ENCODE measurements around the gene LCTL.
"Not testable (repeated sequence)": the region's sequence is repeated elsewhere in the genome, so short reads cannot be mapped to it uniquely, and the experiment has no call there.

The LCTL gene

DNA sequence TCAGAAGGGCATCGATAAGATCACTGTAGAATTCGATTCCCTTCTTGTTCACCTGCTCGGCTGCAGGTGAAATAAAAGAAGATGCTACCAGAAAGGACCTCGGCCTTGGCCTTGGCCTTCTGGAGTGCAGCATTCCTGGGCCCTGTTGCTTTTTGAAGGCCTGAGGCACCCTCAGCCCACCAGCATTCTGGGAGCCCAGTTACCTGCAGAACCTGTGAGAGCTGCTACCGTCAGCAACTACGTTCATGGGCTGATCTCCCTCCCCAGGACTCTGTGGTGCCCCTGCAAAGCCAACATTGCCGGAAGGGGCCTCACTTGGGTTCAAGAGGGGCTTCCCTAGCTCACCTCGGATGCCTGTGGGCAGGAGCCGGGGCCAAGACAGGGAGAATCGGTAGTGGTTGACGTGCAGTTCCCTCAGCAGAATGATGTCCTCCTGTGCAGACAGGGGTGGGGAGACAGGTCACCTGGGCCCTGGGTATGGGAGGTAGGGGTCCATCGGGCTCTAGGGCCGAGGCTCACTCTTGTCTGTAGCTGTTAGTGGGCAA lies 2.2 kb downstream of the LCTL start:
- DNase-seq, result no peak

DNA sequence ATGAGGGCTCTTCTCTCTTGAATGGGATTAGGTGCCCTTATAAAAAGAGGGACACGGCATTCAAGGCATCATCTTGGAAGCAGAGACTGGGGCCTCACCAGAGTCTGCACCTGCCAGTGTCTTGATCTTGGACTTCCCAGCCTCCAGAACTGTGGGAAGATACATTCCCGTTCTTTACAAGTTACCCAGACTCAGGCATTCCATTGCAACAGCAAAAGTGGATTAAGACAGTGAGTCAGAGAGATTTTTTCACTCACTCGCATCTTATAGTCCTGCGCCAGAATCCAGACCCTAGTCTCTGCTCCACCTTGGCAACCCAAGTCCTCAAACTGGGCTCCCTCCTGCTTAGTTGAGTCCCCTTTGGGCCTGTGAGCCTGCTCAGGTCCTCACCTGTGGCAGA lies 2.7 kb downstream of the LCTL start:
- DNase-seq, result no peak

DNA sequence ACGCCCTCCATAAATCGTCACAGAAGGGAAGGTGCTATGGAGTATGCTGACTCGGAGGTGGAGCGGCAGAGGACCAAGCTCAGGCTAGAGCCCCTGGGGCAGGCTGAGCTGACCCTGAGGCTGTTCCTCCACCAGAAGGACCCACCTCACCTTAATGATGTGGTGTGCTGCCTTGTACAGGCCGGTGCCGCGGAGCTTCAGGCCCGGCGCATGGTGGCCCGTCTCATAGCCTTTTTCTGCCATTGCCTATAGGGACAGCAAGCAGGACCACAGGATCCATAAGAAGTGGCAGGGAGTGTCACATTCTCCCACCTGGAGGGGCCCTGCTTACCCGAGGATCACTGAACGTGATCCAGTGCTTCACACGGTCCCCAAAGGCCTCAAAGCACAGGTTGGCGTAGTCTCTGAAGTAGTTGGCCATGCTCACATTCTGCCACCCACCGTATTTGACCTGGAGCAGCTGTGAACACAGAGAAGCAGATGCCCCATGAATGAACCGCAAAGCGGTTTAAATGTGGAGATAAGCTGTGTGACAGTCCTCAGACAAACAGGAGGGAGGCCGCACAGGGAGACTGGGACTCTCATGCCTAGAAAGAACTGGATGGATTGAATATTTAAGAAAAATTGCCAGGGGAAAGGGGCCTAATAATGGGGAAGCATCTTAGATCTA lies 4.8 kb downstream of the LCTL start:
- no peak for DNase-seq

DNA sequence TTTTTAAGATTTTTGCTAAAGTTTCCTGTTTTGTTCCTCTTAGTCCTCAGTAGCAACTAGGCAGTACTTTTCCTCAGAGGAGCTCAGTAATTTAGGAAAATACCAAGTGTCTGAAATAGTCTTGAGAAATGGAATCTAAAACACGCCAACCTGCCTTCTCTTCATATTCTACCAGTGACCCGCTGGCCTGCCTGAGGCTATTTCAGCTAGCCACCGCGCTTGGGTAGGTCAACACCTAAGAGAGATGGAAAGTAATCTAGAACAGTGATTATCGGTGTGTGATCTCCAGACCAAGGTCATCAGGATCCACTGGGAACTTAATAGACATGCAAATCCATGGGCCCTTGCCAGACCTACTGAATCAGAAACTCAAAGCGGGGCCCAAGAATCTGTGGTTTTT lies 7.5 kb downstream of the LCTL start:
- DNase-seq, result no peak

DNA sequence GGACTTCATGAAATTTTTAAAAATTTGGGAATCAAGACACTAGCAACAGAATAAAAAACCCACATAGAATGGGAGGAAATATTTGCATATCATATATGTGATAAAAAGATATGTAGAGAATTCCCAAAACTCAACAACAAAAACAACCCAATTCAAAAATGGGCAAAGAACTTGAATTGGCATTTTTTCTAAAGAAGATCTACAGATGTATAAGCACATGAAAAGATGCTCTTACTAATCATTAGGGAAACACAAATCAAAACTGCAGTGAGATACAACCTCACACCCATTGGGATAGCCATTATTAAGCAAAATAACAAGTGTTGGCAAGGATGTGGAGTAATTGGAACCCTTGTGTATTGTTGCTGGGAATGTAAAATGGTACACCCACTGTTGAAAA lies 10.1 kb downstream of the LCTL start:
- no peak for DNase-seq

DNA sequence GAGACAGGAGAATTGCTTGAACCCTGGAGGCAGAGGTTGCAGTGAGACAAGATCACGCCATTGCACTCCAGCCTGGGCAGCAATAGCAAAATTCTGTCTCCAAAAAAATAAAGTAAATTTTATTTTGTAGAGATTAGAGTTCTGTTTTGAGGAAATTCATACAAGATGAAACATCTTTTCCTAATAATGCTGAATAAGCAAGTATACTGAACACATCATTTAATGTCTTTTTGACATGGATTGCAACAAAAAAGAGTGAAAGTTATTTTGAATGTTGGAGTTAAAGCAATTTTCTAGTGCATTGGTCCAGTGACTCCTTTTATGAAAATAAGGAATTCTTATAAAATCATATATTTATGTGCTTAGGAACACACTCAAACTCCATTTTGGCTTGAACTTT lies 20.5 kb downstream of the LCTL start:
- DNase-seq, result no peak

DNA sequence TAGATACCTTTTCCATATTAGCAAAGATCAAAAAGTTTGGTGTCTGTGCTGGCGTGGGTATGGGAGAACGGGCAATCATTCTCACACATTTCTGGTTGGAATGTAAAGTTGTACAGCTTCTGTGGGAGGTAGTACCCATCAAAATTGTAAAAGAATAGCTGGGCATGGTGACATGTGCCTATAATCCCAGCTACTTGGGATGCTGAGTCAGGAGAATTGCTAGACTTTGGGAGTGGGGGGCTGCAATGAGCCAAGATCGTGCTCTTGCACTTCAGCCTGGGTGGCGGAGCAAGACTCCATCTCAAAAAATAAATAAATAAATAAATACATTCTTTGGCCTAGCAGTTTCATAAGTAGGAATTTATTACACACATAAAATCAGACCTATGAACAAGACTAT lies 22.9 kb downstream of the LCTL start:
- DNase-seq, result no peak

DNA sequence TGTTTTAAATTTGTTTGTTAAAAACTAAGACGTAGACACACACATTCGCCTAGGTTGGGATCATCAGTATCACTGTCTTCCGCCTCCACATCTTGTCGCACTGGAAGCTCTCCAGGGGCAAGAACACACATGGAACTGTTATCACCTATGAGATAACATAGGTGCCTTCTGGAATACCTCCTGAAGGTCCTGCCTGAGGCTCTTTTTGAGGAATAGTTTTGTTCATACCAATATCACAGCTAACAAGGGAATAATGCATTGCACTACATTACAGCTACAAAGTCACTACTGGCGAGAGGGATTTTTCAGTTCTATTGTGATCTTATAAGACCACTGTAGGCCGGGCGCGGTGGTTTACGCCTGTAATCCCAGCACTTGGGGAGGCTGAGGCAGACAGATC lies 30.7 kb downstream of the LCTL start:
- no peak for DNase-seq

DNA sequence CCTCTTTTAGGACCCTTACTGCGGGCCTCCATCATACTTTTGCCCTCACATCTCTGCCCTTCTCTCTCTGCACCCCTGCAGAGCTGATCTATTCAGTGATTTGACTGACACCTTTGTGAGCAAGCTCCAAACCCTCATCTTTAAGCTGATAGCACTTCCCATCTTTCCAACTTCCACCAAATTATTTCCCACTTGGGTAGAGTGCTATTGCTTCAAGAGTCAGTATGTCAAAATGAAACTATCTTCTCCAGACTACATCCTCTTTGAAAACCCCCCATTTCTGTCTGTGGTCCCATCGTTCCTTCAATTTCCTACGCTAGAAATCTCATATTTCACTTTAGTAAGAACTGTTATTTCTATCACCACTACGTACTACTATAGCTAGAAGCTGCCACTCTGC lies 41.0 kb downstream of the LCTL start:
- no peak for DNase-seq

DNA sequence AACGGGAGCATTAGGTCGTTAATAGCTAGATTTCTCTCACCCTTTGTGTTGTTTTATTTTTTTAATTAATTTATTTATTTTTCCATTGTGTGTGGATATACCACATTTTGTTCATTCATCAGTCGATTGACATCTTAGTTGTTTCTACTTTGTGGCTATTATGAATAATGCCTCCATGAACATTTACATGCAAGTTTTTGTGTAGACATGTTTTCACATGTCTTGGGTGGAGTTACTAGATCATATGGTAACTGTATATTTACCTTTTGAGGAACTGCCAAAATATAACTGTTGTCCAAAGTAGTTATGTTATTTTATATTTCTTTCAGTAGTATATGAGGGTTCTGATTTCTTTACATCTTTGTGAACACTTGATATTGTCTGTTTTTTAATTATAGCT lies 41.9 kb downstream of the LCTL start:
- DNase-seq, result no peak

DNA sequence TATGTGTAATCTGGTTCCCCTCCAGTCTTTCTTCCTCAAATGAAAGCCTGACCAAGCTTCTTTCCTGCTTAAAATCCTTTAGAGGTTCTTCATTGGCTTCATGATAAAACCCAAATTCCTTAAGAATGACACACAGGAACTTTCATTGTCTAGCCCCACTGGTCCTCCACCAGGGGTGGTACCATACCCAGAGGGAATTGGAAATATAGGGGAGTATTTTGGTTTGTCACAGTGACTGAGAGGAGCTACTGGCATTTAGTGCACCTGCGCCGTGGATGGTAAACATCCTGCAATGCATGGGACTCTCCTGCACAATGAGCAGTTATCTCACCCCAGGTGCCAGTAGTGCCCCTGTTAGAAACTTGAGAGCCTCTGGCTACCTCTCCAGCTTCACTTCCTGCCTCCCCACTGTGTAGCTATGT lies 49.9 kb downstream of the LCTL start:
- no peak for DNase-seq

DNA sequence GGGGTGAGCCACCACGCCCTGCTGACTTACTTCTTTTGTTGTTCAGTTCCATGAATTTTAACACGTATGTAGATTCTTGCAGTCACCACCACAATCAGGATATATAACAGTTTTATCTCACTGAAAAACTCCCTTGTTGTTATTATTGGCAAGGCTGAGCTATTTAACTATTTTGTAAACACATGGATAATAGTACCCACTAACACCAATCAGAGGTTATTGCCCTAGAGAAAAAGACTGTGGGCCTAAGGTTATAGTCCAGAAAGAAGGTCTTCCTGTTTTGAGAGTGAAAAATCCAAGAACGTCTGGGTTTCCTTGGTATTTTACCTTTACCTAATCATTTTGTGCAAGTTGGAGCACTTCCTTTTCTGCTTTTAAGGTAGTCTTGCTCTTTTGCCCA lies 51.2 kb downstream of the LCTL start:
- no peak for DNase-seq

DNA sequence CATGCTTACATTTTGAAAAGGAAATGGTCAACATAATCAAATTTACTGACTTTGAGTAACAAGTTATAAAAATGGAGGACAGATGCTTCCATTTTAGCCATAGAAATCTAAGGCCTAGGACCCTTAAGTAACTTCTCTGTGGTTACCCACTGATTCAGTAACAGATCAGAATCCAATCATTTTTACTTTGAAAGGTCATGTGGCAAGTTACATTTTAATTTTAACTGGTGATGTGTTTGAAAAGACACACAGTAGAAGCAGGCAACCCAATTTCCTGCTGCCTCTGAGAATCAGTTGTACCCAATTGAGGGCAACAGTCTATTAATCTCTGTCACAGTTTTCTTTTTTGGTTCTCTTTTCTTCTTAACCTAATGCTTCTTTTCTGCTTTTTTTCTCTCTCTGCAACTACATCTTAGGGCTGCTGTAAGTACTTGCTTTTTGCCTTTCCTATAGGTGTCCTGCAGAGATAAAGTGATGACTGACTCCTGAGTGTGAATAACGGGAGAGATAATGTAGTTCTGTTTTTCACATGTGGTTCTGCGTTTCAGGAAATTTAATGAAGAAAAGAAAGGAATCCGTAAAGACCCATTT lies 57.4 kb downstream of the LCTL start:
- no peak for DNase-seq

DNA sequence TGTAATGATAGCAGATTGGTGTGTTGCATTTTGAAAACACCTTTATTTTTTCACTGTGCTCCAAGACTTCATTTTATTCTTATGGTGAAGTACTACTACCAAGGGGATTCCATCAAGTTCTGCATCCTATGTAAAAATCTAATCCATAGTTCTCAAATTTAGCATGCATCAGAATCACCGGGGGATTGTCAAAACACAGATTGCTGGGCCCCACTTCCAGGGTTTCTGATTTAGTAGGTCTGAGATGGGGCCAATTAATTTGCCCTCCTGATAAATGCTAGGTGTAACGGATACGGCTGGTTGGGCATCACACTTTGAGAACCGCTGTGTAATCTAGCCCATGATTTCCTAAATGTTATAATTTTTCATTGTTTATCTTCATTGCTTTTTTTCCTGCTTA lies 60.0 kb downstream of the LCTL start:
- DNase-seq, result no peak

DNA sequence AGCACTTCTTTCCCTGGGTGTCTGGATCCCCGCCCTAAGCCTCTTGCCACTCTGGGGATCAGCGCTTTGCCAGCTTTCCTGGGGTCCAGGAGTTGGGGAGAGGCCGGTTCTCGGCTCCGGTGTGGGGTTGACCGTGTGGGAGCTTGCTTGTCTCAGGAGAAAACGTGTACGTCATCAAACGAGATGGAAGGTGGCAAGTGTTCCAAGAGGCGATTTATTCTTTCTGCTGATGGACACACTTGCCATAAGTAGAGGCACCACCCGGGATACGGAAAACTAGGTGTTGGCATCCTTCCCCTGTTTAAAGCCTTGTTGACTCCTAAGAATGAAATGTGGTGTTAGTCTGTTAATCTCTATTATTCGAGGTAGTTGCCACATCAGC lies 60.4 kb downstream of the LCTL start:
- DNase-seq, result no peak

DNA sequence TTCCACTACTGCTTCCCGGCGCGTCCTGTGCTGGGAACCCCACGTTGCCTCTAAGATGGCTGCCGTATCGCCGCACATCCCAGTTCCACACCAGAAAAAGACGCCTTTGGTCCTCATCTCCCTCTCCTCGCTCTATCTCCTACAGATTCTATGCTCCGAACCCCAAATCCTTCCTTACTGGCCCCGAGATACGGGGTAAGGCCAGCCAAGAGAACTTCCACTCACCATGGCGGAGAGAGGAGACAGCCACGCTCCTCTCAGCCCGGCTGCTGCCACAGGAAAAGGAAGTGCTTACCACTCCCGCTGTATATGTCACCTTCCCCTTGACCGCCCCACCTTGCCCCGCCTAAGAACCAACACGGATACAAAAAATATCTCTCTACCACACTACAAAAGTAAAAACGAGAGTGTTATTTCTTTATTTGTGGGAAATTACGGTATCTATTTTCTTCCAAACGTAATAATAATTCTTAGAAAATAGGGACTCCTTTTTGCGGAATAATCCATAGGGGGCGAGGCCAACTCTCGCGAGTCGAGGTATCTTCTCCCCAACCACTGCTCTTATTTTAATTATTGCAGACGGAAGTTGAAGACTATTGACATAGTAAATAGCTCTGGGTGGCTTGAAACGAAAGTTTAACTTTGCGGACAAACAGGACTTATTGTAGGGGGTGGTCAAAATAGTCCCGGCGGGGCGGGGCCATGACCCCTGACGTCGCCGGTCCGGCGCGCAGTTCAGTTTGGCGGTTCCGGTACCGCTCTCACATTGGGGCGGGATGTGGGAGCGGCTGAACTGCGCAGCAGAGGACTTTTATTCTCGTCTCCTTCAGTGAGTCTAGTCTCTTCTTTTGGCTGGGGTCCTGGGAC lies 61.0 kb downstream of the LCTL start, which contains the start of the genes RPL4 and ZWILCH:
Gene RPL4, minus strand, starts transcription at position 293 of the 867 bp plus-strand sequence. Its CDS starts 65 bp downstream, at position 228.
Gene ZWILCH, plus strand, starts transcription at position 764 of the 867 bp plus-strand sequence. Its CDS starts 13 bp downstream, at position 777.
- peak; percentile 90 for DNase-seq

DNA sequence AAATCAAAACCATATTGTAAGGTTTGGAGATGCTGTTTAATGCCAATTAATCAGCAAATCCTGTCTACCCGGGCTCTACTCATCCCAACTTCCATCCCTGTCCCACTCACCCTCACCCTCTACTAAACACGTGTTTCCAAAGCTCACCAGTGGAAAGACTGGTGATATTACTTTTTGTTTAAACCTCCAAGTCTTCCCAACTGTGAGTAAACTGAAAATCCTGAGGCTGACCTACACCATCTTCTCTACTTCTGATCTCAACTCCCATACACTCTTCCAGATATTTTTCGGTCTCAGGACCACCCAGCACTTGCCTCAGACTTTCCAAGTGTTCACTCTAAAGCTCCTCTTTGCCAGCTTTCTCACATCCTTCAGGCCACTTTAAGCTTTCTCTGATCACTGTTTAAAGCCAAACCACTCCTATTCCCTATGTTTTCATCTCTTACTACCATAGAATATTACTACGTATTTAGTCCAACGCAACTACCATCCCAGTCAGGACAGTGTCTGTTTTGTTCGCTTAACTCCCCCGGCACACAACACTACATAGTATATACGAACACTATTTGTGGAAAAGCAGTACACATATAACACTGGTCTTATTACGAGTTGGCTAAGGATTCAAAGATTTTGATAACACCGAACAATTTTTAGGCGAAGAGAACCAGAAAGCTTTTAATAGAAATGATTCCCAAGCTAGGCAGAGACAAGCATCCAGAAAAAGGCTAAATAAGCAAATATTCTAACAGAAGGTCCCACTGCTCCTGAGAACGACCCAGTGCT lies 61.8 kb downstream of the LCTL start:
- DNase-seq, result no peak

DNA sequence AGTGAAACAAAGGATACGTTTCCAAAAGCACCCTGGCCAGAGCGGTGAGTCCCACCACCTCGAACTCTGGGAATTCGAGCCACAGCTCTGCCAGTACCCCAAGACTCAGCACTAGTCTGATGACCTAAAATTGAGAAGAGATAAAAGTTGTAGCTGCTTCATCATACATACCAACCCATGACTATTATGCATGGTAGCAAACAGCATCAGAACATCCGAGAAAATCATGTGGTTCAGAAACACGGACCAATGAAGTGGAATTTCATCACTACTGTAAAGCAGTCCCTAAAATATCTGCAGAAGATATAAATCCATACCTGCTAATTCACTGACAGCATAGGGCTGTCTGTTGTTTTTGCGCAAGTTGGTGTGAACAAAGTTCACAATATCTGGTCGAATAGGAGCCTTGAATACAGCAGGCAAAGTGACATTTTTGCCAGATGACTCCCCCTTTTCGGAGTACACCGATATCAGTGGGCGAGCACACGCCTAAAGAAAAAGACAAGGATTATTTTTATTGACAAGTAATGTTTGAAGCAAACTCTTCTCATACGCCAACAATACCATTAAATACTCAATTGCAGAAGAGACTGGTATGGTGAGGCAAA lies 62.7 kb downstream of the LCTL start:
- DNase-seq, result not testable (repeated sequence)

DNA sequence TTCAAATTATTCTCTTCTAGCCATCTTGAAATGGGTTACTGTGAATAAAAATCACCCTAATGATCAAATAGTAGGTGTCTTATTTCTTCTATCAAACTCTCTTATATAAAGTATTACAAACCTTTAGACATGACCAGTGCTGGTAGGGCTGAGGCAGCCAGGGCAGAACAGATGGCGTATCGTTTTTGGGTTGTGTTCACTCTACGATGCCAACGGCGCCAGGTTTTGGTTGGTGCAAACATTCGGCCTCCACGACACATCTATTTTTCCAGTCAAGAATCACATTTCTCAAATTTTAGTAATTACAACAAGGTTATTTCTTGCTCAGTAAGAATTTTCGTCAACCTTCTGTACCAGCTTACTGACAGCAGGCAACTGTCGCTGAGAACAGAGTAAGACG lies 63.3 kb downstream of the LCTL start:
- no peak for DNase-seq

DNA sequence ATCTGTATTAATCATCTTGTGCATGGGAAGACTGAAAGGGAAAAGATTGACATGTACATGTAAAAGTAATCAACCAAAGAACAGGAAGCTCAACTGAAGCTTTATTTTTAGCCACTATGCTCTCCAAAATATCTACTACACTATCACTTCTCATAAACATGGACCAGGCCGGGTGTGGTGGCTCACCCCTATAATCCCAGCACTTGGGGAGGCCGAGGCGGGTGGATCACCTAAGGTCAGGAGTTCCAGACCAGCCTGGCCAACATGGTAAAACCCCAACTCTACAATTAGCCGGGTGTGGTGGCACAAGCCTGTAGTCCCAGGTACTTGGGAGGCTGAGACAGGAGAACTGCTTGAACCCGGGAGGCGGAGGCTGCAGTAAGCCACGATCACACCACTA lies 65.5 kb downstream of the LCTL start:
- not testable (repeated sequence) for DNase-seq

DNA sequence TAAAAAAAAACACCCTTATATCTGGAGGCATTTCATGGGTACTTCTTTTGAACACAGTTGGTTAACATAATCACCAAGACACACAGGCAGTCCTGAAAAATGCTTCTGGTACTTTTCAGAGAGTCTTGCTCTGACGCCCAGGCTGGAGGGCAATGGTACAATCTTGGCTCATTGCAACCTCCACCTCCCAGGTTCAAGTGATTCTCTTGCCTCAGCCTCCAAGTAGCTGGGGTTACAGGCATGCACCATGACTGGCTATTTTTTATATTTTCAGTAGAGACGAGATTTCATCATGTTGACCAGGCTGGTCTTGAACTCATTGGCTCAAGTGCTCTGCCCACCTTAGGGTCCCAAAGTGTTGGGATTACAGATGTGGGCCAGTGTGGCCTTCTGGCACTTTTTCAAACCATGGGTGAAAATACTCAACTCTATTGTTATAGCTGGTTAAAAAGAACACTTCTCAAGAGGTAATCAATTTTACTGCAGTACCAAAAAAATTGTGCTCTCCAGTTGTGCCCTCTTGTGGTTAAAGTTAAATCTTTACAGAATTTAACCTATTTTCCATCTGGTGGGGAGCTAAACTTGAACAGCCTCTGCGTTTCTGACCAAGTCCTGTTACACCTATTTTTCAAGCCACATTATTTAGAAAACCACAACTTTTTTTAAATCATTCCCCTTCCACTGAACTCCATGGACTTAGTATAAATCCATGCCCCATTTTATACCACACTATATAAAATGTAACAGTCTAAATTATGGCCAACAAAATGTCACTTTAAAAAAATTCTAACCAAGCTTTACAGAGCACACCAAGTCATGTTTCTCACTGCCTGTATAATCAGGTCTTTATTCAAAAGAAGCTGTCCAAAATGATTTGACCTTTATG lies 67.1 kb downstream of the LCTL start:
- DNase-seq, result peak; percentile 66

All from CD4-positive, alpha-beta T cell treated with Interleukin-17A for 1 hour (primary cell).